ENCODE data around the gene CAMK1D. TPM values are rescaled to one million over a fixed set of nuclear protein-coding genes. Genes with fewer than 3 reads are reported as not detected.

The CAMK1D gene
- total and polyA plus RNA-seq, 2 donors (not counting 3 experiments of a cell fraction or from before 2014, with no cell fraction given), result 0.37 to 4.2 TPM

DNA sequence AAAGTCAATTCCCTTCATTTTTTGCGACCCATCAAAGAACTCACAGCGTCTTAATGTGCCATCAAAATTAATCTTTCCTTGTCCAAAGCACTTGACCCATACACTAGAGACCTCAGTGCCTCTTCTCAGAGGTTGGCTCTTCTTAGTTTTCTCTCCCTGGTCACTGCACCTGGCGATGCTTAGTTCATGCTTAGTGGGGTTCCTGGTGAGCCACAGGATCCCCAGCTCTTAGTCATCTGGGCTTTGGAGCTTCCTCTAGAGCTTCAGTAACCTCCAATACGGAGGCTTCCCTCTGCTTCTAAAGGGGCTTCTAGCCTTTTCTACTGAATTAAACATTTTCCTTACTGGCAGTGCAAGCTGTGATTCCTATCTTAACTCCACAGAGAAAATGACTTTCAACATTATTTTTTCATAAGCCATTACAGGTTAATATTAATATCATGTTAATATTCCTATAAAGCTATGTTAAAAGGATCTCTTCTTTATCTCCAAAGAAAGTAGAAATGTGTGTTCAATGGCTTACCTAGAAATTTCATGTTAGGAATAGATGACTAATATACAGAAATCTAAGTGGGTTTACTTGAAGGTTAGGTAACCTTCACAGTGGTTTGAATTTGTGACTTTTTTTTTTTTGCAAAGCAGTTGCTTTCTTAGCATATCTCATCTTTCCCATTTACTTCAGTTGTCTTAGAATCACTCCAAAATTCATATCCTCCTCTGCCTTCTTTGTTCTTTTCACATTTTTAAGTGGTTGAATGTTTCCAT lies 295.2 kb downstream of the CAMK1D start:
- no peak overlapping the region for H3K4me2 ChIP-seq (ENCODE audit: insufficient read depth, low read length)
- no peaks in the 10 kb centered on the region for H3K36me3 ChIP-seq (ENCODE audit: control insufficient read depth in 2 of 2, extremely low read depth in 1 of 2, insufficient read depth in 2 of 2, low read length in 2 of 2)
- H3K27ac ChIP-seq (ENCODE audit: insufficient read depth, low read depth, low read length), result no peak overlapping the region
- no peaks in the 10 kb centered on the region for H3K79me2 ChIP-seq (ENCODE audit: control insufficient read depth, insufficient read depth, low read length)
- dilution Hi-C loops (cut with MboI; ENCODE audit: extremely low pct_ligation_motif_present, low sequenced_read_pairs) (no loop called here), intact Hi-C loops (cut with micrococcal nuclease) (no loop called here)
- H3K27me3 ChIP-seq (ENCODE audit: control insufficient read depth in 2 of 2, insufficient read depth in 2 of 2, low read length in 2 of 2), result no peaks in the 10 kb centered on the region
- no peaks in the 10 kb centered on the region for H3K9me3 ChIP-seq (replicated peaks; ENCODE audit: control insufficient read depth, insufficient read depth, low read length)
- CTCF ChIA-PET, result interaction anchor here (1.0 to 1.3 kb wide), 3 partner anchors 12 to 138 kb away, joined by 3 to 6 read pairs (median 4); no protein-coding TSS in a partner anchor
- no peak overlapping the region for H2AFZ ChIP-seq (ENCODE audit: low read depth, low read length)
- H3K9ac ChIP-seq (replicated peaks; ENCODE audit: extremely low read depth, insufficient read depth, low read length), result no peak overlapping the region
- POLR2A ChIA-PET, result no interaction called here
- FAIRE-seq, result no peak
- no peaks in the 10 kb centered on the region for H3K4me1 ChIP-seq (ENCODE audit: control insufficient read depth, extremely low read depth, insufficient read depth, low read length)
- no peak for DNase-seq (ENCODE audit: low read depth, low spot score)
- H3K9me1 ChIP-seq (replicated peaks; ENCODE audit: control insufficient read depth, extremely low read depth, insufficient read depth, low read length), result no peaks in the 10 kb centered on the region
- TF ChIP-seq JUN (IDR thresholded peaks at IDR 0.05; ENCODE audit: borderline replicate concordance, insufficient read depth, insufficient read length, low read depth), result no peak
- TF ChIP-seq POLR2AphosphoS5 (IDR thresholded peaks at IDR 0.05; ENCODE audit: insufficient read depth, low read depth, low read length), result no peak
- no peak for TF ChIP-seq GATA2 (IDR thresholded peaks at IDR 0.05; ENCODE audit: insufficient read depth, insufficient read length, low read depth, low read length)
- TF ChIP-seq FOS (IDR thresholded peaks at IDR 0.05; ENCODE audit: borderline replicate concordance, insufficient read depth, low read length), result no peak
- TF ChIP-seq EZH2 (IDR thresholded peaks at IDR 0.05; ENCODE audit: borderline replicate concordance, low read depth, low read length, severe bottlenecking), result no peak
- TF ChIP-seq MYC (IDR thresholded peaks at IDR 0.05; ENCODE audit: low read depth, low read length), result no peak
- no peak for TF ChIP-seq POLR2A (IDR thresholded peaks at IDR 0.05; ENCODE audit: low read depth, low read length)
- TF ChIP-seq, protein P1, sequence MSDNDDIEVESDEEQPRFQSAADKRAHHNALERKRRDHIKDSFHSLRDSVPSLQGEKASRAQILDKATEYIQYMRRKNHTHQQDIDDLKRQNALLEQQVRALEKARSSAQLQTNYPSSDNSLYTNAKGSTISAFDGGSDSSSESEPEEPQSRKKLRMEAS (IDR thresholded peaks at IDR 0.05; ENCODE audit: insufficient read depth, insufficient read length), result no peak
- TF ChIP-seq, protein P2, sequence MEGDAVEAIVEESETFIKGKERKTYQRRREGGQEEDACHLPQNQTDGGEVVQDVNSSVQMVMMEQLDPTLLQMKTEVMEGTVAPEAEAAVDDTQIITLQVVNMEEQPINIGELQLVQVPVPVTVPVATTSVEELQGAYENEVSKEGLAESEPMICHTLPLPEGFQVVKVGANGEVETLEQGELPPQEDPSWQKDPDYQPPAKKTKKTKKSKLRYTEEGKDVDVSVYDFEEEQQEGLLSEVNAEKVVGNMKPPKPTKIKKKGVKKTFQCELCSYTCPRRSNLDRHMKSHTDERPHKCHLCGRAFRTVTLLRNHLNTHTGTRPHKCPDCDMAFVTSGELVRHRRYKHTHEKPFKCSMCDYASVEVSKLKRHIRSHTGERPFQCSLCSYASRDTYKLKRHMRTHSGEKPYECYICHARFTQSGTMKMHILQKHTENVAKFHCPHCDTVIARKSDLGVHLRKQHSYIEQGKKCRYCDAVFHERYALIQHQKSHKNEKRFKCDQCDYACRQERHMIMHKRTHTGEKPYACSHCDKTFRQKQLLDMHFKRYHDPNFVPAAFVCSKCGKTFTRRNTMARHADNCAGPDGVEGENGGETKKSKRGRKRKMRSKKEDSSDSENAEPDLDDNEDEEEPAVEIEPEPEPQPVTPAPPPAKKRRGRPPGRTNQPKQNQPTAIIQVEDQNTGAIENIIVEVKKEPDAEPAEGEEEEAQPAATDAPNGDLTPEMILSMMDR (IDR thresholded peaks at IDR 0.05; ENCODE audit: extremely low read depth in 1 of 2, insufficient read depth in 1 of 2, low read depth in 1 of 2, low read length in 2 of 2), result no peak
- no peak overlapping the region for H3K4me3 ChIP-seq (replicated peaks in 1 of 3; ENCODE audit: insufficient read depth in 1 of 3, low read depth in 1 of 3, low read length in 3 of 3)
- H4K20me1 ChIP-seq (replicated peaks; ENCODE audit: control insufficient read depth, extremely low read depth, insufficient read depth, low read length), result no peaks in the 10 kb centered on the region
- BruUV-seq (replicated peaks), result no TSS peak

Data from endothelial cell of umbilical vein (primary cell).